Vagina (tissue), 2 donors: Measurements from ENCODE around the gene TBCD.

Experiments used
- POLR2A ChIP-seq, 2 donors: fragments of 450-650 bp; IDR thresholded peaks; one replicate each; pipeline ENCODE4 v1.6.1; 2017; ENCODE audit warnings: antibody characterized with exemption in 2 of 2, mild to moderate bottlenecking in 2 of 2, moderate library complexity in 2 of 2
- POLR2AphosphoS5 ChIP-seq, 2 donors: sonication (generic); formaldehyde crosslinking; IDR thresholded peaks; one replicate each; pipeline ENCODE4 v1.9.0; 2017; ENCODE audit warnings: antibody characterized with exemption in 2 of 2, mild to moderate bottlenecking in 2 of 2, low read depth in 1 of 2; ENCODE audit not compliant: insufficient read depth in 1 of 2

- TF ChIP-seq POLR2AphosphoS5 (IDR thresholded peaks at IDR 0.05; ENCODE audit: insufficient read depth in 1 of 2, low read depth in 1 of 2), result no peak
- no peak for TF ChIP-seq POLR2A (IDR thresholded peaks at IDR 0.05)
These were observed 66.1 kb downstream of the TBCD start for GRCh38 chr17:82817947-82818346.
